ENCODE data around the gene DHRS13. TPM values are rescaled to one million over a fixed set of nuclear protein-coding genes. Genes with fewer than 3 reads are reported as not detected.

Gene DHRS13
- total RNA-seq, 3 donors from 2014 or later, result 7.1 to 10.1 (median 7.3) TPM

GRCh38 chr17:28946239-28946638 is 43.4 kb upstream of the DHRS13 start:
- intact Hi-C loops (cut with DNase I, micrococcal nuclease), result no loop called here
- no peak for ATAC-seq
- no peak for TF ChIP-seq CTCF (IDR thresholded peaks at IDR 0.05)

GRCh38 chr17:28944862-28945741 is 42.2 kb upstream of the DHRS13 start:
- ATAC-seq, result no peak
- no peak for TF ChIP-seq CTCF (IDR thresholded peaks at IDR 0.05)
- Histone ChIP-seq H3K4me3 (no peak overlapping the region), H3K4me1 (ENCODE audit: low read depth) (peaks cover 30% of the 10 kb centered on the region), H3K36me3 (ENCODE audit: low read depth) (no peaks in the 10 kb centered on the region), H3K9me3 (no peaks in the 10 kb centered on the region)
- DNase-seq, result no peak
- intact Hi-C loops (cut with DNase I, micrococcal nuclease), result no loop called here

More at GRCh38 chr17:28946239-28946638, 43.4 kb upstream of the DHRS13 start:
- Histone ChIP-seq H3K36me3 (ENCODE audit: low read depth) (no peaks in the 10 kb centered on the region), H3K4me3 (no peak overlapping the region), H3K9me3 (no peaks in the 10 kb centered on the region), H3K4me1 (ENCODE audit: low read depth) (peaks cover 29% of the 10 kb centered on the region)
- DNase-seq, result no peak

- ATAC-seq, result no peak
- no peak for DNase-seq
- intact Hi-C loops (cut with DNase I, micrococcal nuclease), result no loop called here
- Histone ChIP-seq H3K4me1 (ENCODE audit: low read depth) (peaks cover 30% of the 10 kb centered on the region), H3K4me3 (no peak overlapping the region), H3K9me3 (no peaks in the 10 kb centered on the region), H3K36me3 (ENCODE audit: low read depth) (no peaks in the 10 kb centered on the region)
- TF ChIP-seq CTCF (IDR thresholded peaks at IDR 0.05), result no peak
Observed at GRCh38 chr17:28944343-28944742, 41.5 kb upstream of the DHRS13 start.

- intact Hi-C loops (cut with DNase I, micrococcal nuclease), result no loop called here
- no peaks in the 10 kb centered on the region for H3K36me3 ChIP-seq (ENCODE audit: low read depth)
- ATAC-seq (no peak), DNase-seq (no peak)
- H3K4me1 ChIP-seq (ENCODE audit: low read depth), result peaks cover 28% of the 10 kb centered on the region
- no peak for TF ChIP-seq CTCF (IDR thresholded peaks at IDR 0.05)
- no peaks in the 10 kb centered on the region for H3K9me3 ChIP-seq
- H3K4me3 ChIP-seq, result no peak overlapping the region
Observed at GRCh38 chr17:28942925-28943324, 40.0 kb upstream of the DHRS13 start.

GRCh38 chr17:28941251-28941650 is 38.4 kb upstream of the DHRS13 start:
- TF ChIP-seq CTCF (IDR thresholded peaks at IDR 0.05), result no peak
- peaks cover 19% of the 10 kb centered on the region for H3K4me1 ChIP-seq (ENCODE audit: low read depth)
- no peaks in the 10 kb centered on the region for H3K36me3 ChIP-seq (ENCODE audit: low read depth)
- no peak for DNase-seq
- no peaks in the 10 kb centered on the region for H3K9me3 ChIP-seq
- no peak overlapping the region for H3K4me3 ChIP-seq
- no peak for ATAC-seq
- intact Hi-C loops (cut with DNase I, micrococcal nuclease), result no loop called here

Measured in mucosa of descending colon (tissue), 3 donors.